HG02938 (cell line): ENCODE measurements around the gene TADA2A.
"Not testable (repeated sequence)": the region's sequence is repeated elsewhere in the genome, so short reads cannot be mapped to it uniquely, and the experiment has no call there.

Experiments
- ATAC-seq: cut with Tn5 transposase; IDR thresholded peaks from one replicate; pipeline ENCODE4 v1.9.1; 2021; ENCODE audit warnings: mild to moderate bottlenecking, moderate library complexity; ENCODE audit not compliant: unreplicated experiment

Gene TADA2A

GRCh38 chr17:37399265-37399803 lies 7.4 kb upstream of the TADA2A start:
- no peak for ATAC-seq

- ATAC-seq, result no peak
Measured at GRCh38 chr17:37400505-37400904, 6.2 kb upstream of the TADA2A start.

GRCh38 chr17:37405522-37405921 lies 1.2 kb upstream of the TADA2A start:
- ATAC-seq, result not testable (repeated sequence)

DNA sequence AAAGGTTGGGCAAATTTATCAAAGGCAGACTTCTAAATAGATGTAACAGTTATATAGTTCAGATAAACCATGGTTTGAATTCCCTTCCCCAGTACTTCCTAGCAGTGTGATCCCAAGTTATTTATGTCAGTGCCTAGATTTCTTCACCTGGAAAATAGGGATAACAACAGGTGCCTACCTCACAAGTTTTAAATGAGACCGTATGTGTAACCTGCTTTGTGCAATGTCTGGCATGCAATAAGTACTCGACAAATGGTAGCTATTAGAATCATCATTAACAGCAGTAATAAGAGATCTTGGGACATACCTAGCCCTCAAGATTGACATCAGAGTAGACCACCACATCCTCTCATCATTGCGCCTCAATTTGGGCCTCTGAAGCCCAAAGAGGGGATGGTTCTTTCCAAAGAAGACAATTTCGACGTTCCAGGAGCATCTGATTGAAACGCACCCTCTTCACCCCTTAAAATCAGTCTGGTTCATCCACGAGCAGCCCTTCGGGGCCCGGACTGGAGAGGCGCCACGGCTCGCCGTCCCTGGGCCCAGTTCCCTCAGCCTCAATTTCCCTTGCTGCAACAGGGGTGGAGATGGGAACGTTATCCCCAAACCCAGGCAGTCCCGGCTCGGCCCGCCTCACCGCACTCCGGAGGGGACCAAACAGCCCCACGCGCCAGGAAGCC lies 591 bp upstream of the TADA2A start:
- peak; percentile 28 for ATAC-seq

GRCh38 chr17:37408145-37408479 lies 1.4 kb downstream of the TADA2A start:
- ATAC-seq, result not testable (repeated sequence)

- no peak for ATAC-seq
Measured at GRCh38 chr17:37410357-37410756, 3.7 kb downstream of the TADA2A start.

- no peak for ATAC-seq
Measured at GRCh38 chr17:37413875-37414519, 7.3 kb downstream of the TADA2A start.

DNA sequence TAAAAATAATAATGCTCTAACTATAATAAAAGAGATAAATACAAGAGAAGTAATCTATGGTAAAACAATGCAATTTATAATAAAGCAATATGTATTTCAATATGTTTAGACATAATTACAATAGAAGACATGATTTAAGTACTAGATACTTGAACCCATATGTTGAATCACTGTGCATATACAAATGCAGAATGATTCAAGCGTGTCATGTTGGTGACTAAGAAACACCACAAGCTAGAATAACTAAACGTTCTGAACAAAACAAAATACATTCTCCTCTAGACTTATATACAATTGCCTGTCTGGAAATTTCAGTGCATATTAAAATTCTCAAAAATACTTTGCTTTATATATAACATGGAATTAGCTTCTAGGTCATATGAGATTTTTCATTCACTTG lies 11.2 kb downstream of the TADA2A start:
- ATAC-seq, result no peak

DNA sequence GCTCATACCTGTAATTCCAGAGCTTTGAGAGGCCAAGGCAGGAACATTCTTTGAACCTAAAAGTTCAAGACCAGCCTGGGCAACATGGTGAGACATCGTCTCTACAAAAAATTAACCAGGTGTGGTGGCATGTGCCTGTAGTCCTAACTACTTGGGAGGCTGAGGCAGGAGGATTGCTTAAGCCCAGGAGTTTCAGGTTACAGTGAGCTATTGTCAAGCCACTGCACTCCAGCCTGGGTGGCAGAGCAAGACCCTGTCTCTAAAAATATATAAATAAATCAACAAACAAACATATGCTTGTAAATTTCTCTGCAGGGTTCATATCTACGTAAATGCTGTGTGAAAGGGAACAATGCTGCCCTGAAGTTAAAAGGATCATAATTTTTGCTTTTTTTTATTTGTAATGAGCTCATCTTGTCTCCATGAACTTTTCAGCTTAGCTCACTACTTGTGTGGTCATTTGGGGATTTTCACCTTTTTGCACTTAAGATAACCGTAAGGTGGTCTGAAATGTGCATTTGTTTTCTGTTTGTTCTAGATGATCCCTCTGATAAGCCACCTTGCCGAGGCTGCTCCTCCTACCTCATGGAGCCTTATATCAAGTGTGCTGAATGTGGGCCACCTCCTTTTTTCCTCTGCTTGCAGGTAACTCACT lies 16.4 kb downstream of the TADA2A start:
- no peak for ATAC-seq

DNA sequence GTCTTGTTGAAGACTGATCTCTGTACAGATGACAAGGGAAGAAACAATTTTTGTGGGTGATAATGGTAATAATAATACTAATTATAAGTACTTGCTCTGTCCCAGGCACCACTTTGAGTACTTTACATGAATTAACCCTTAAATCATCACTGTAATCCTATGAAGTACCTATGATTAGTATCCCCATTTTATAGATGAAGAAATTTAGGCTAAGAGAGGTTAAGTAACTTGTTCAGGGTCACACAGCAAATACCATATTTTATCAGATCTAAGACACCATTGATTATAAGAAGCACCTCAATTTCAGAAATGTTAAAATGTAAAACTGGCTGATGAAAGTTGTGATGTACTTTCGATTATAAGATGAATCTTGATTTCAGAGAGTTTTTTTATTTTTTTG lies 18.6 kb downstream of the TADA2A start:
- no peak for ATAC-seq

GRCh38 chr17:37429039-37429438 lies 22.4 kb downstream of the TADA2A start:
- ATAC-seq, result no peak

GRCh38 chr17:37429453-37429852 lies 22.8 kb downstream of the TADA2A start:
- no peak for ATAC-seq

DNA sequence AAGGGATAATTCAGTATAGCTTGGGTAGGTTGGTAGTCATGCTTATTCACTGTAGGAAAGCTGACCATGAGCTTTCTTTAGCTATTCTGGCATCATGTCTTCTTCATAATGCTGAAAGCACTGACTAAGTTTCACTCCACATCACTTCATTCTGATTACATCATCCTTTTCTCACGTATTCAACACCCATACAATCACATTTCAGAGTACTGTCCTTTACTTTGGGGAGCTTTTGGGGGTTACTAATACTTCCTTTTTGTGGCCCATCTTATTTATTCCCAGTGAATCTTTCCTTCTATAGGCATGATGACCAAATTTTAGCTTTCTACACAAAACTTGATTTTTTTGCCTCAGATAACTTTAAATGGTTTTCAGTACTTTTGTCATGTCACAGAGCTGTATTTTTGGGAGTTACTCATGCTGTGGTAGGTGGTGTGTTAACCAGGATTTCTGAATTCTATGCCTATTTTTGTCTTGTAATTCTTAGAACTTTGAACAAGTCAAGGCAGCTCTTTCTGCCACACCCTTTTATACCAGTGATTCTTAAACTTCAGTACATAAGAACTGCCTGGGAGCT lies 23.5 kb downstream of the TADA2A start:
- no peak for ATAC-seq

GRCh38 chr17:37432671-37433070 lies 26.0 kb downstream of the TADA2A start:
- no peak for ATAC-seq

GRCh38 chr17:37438141-37438540 lies 31.5 kb downstream of the TADA2A start:
- no peak for ATAC-seq

DNA sequence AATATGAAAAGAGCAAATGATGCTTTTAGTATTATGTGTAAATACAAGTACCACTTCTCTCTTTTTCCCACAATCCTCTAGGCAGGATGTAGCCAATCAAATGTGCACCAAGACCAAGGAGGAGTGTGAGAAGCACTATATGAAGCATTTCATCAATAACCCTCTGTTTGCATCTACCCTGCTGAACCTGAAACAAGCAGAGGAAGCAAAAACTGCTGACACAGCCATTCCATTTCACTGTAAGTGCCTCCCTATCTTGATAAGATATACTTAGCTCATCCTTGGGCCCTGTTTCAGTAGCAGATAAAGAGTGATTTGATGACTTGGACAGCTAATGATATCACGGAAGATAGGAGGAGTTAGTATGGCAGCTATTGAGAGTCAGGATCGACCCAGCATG lies 33.7 kb downstream of the TADA2A start:
- ATAC-seq, result no peak

DNA sequence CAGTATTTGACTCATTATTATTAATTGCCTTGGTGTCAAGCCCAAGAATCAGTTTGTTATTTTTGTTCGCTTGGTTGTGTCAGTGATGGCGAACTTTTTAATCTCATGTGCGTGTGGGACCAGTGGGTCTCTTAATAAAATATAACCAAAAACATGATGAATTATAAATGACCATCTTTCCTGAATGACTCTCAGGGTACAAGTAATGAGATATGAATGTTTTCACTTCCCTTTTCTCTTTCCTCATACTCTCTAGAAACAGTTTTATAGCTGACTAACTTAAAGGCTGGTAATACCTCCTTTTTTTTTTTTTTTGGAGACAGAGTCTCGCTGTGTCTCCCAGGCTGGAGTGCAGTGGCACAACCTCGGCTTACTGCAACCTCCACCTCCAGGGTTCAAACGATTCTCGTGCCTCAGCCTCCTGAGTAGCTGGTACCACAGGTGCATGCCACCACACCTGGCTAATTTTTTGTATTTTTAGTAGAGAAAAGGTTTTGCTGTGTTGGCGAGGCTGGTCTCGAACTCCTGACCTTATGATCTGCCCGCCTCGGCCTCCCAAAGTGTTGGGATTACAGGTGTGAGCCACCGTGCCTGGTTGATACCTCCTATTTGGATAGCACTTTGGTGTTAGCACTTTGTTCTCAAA lies 34.8 kb downstream of the TADA2A start:
- not testable (repeated sequence) for ATAC-seq

- ATAC-seq, result no peak
Measured at GRCh38 chr17:37446027-37446426, 39.3 kb downstream of the TADA2A start.

DNA sequence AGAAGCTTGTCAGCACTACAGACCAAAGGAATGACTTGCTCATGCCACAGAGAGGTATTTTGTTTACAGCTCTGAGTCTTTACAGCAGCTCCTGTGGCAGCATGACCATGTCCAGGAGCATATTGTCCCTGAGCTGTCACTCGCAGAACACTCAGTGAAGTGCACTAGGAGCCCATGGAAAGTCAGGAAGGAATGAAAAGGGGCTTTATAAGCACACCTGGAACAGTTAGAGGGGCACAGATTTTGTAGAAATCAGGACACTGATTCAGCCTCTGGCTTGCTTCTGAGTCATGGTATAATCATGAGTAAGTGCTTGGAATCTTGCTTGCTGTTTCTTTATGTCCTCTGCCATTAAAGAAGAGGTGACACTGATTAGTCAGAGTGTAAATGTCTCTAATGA lies 41.0 kb downstream of the TADA2A start:
- no peak for ATAC-seq

DNA sequence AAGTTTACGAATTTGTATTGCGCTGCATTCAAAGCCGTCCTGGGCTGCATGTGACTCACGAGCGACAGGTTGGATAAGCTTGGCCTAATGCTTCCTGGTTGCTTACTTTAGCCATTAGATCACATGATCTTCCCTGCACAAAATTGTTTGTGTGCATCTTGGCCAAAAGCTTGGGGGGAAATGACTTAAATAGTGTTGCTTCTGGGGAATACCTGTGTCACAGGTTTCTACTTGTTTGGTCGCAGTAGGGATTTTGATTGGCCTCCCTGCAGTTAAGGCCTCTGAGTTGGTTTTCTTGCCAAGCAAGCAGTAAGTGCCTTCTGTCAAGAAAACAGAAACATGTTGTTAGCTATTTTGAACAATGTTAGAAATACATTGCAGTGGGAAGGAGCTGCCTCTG lies 43.4 kb downstream of the TADA2A start:
- ATAC-seq, result no peak

- ATAC-seq, result not testable (repeated sequence)
Measured at GRCh38 chr17:37457801-37458200, 51.1 kb downstream of the TADA2A start.
